ENCODE measurements around the gene PHPT1. TPM values are rescaled to one million over a fixed set of nuclear protein-coding genes. Genes with fewer than 3 reads are reported as not detected.

PHPT1 gene
- total and polyA plus RNA-seq, 2 of the 13 experiments (the other 11 are each of a cell fraction or from before 2014, with no cell fraction given) = 189 to 192 TPM

DNA sequence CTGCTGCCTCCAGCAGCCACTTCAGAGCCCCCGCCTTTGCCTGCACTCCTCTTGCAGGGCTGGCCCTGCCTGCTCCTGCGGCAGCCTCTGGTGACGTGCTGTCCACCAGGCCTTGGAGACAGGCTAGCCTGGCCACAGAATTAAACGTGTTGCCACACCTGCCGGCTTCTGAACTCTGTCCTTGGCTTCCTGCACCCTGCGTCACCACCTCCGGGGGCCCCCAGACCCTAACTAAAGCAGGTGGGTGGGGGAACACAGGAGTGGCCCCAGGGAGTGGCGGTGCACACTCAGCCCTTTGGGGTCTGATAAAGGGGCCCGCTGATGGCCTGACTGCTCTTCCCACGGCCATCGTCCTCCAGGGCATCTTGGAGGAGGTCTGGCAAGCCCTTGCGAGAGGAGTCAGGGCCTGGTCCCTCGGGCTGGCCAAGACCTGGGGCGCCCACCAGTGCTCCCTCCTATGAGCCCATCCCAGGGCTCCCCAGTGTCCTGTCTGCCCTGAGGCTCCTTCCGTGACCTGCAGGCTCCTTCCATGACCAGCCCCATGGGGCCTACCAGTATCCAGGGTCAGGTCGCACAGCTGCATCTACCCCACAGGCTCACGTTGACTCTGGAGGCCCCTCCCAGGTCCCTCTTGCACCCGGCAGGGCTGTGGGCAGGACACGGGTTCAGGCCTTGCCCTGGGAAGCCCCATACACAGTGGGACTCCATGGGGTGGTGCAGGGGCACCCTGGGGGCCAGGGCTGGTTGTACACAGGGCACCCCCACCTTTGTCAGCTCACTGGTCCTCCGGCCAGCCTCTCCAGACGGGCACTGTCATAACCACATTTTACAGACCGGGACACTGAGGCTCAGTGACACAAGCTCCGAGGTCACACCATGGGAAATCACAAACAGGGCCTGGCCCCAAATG, 1.9 kb downstream of the PHPT1 start:
- BruUV-seq (replicated peaks) = no TSS peak
- in situ Hi-C loops (cut with HindIII; ENCODE audit: extremely low pct_ligation_motif_present, low pct_unique_long_range_greater_than_20kb) (no loop called here), intact Hi-C loops (cut with micrococcal nuclease; ENCODE audit: unreplicated experiment) (no loop called here)
- no peak for ATAC-seq
- Histone ChIP-seq H3K4me1 (ENCODE audit: insufficient read depth, low read length) (peaks cover 30% of the 10 kb centered on the region), H3K27me3 (ENCODE audit: control insufficient read depth in 1 of 2, insufficient read depth in 2 of 2, low read length in 2 of 2) (no peaks in the 10 kb centered on the region; a peak in 1 of 5 replicates), H3K4me2 (ENCODE audit: low read depth, low read length) (peak overlapping the region; percentile 87), H3K27ac (ENCODE audit: extremely low read length, insufficient read depth, low read length) (peak overlapping the region; percentile 31), H3K79me2 (ENCODE audit: insufficient read depth, low read length) (peaks cover 17% of the 10 kb centered on the region), H2AFZ (ENCODE audit: low read length) (no peak overlapping the region), H4K20me1 (ENCODE audit: insufficient read depth, low read length) (peaks cover 9% of the 10 kb centered on the region; the same call in 1 of the 2 replicates), H3K9me3 (ENCODE audit: low read length) (no peaks in the 10 kb centered on the region), H3K36me3 (replicated peaks in 1 of 2; ENCODE audit: control insufficient read depth in 1 of 2, insufficient read depth in 2 of 2, low read length in 2 of 2) (peaks cover 11 to 20% of the 10 kb centered on the region in 2 experiments), H3K4me3 (replicated peaks in 1 of 3; ENCODE audit: insufficient read depth in 1 of 3, low read depth in 2 of 3, low read length in 3 of 3) (peak overlapping the region in 1 of 3 experiments; percentile 98; a peak in 2 of 6 replicates), H3K9ac (ENCODE audit: insufficient read depth, low read depth, low read length) (peak overlapping the region; percentile 94; the same call in 1 of the 2 replicates)
- FAIRE-seq = no peak
- WGBS (ENCODE audit: low lambda C conversion rate) = 90% methylated on average over 4 of the region's 23 CpGs
- POLR2A ChIA-PET = interaction anchor here (0.7 to 1.0 kb wide), 3 partner anchors 9 to 15 kb away, joined by 4 to 5 read pairs (median 4); partner anchors contain the start of gene EDF1
- no peak for DNase-seq (ENCODE audit: low spot score)
- CTCF ChIA-PET (ENCODE audit: low intra/inter-chr PET ratio, low total read pairs) = no interaction called here
- TF ChIP-seq TSC22D2 (CRISPR knock-in tag; IDR thresholded peaks at IDR 0.05; ENCODE audit: borderline replicate concordance) (no peak), CCDC6 (CRISPR knock-in tag; IDR thresholded peaks at IDR 0.05) (no peak), ZNF883 (CRISPR knock-in tag; IDR thresholded peaks at IDR 0.05; ENCODE audit: not compliant biosample characterization) (no peak), SSRP1 (CRISPR knock-in tag; IDR thresholded peaks at IDR 0.05) (no peak), ZNF570 (CRISPR knock-in tag; IDR thresholded peaks at IDR 0.05; ENCODE audit: borderline replicate concordance) (no peak), CBX5 (CRISPR knock-in tag; IDR thresholded peaks at IDR 0.05; ENCODE audit: borderline replicate concordance) (no peak)
- TF ChIP-seq, protein P1, sequence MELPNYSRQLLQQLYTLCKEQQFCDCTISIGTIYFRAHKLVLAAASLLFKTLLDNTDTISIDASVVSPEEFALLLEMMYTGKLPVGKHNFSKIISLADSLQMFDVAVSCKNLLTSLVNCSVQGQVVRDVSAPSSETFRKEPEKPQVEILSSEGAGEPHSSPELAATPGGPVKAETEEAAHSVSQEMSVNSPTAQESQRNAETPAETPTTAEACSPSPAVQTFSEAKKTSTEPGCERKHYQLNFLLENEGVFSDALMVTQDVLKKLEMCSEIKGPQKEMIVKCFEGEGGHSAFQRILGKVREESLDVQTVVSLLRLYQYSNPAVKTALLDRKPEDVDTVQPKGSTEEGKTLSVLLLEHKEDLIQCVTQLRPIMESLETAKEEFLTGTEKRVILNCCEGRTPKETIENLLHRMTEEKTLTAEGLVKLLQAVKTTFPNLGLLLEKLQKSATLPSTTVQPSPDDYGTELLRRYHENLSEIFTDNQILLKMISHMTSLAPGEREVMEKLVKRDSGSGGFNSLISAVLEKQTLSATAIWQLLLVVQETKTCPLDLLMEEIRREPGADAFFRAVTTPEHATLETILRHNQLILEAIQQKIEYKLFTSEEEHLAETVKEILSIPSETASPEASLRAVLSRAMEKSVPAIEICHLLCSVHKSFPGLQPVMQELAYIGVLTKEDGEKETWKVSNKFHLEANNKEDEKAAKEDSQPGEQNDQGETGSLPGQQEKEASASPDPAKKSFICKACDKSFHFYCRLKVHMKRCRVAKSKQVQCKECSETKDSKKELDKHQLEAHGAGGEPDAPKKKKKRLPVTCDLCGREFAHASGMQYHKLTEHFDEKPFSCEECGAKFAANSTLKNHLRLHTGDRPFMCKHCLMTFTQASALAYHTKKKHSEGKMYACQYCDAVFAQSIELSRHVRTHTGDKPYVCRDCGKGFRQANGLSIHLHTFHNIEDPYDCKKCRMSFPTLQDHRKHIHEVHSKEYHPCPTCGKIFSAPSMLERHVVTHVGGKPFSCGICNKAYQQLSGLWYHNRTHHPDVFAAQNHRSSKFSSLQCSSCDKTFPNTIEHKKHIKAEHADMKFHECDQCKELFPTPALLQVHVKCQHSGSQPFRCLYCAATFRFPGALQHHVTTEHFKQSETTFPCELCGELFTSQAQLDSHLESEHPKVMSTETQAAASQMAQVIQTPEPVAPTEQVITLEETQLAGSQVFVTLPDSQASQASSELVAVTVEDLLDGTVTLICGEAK (IDR thresholded peaks at IDR 0.05) = no peak
- TF ChIP-seq, protein P1 (CRISPR knock-in tag; IDR thresholded peaks at IDR 0.05) = no peak
- TF ChIP-seq, protein P2, sequence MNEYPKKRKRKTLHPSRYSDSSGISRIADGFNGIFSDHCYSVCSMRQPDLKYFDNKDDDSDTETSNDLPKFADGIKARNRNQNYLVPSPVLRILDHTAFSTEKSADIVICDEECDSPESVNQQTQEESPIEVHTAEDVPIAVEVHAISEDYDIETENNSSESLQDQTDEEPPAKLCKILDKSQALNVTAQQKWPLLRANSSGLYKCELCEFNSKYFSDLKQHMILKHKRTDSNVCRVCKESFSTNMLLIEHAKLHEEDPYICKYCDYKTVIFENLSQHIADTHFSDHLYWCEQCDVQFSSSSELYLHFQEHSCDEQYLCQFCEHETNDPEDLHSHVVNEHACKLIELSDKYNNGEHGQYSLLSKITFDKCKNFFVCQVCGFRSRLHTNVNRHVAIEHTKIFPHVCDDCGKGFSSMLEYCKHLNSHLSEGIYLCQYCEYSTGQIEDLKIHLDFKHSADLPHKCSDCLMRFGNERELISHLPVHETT (CRISPR knock-in tag; conservative IDR thresholded peaks at IDR 0.05) = no peak
- TF ChIP-seq, protein P3, sequence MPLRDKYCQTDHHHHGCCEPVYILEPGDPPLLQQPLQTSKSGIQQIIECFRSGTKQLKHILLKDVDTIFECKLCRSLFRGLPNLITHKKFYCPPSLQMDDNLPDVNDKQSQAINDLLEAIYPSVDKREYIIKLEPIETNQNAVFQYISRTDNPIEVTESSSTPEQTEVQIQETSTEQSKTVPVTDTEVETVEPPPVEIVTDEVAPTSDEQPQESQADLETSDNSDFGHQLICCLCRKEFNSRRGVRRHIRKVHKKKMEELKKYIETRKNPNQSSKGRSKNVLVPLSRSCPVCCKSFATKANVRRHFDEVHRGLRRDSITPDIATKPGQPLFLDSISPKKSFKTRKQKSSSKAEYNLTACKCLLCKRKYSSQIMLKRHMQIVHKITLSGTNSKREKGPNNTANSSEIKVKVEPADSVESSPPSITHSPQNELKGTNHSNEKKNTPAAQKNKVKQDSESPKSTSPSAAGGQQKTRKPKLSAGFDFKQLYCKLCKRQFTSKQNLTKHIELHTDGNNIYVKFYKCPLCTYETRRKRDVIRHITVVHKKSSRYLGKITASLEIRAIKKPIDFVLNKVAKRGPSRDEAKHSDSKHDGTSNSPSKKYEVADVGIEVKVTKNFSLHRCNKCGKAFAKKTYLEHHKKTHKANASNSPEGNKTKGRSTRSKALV (CRISPR knock-in tag; IDR thresholded peaks at IDR 0.05) = 0 out of 2 replicates have a peak, but pooled peaks have one; percentile 13

Measured in HepG2 (cell line).